ENCODE data around the gene RREB1. TPM values are rescaled to one million over a fixed set of nuclear protein-coding genes. Genes with fewer than 3 reads are reported as not detected.

The RREB1 gene
- total and polyA plus RNA-seq, 9 donors, result 7.3 to 64.4 (median 50.1) TPM

DNA sequence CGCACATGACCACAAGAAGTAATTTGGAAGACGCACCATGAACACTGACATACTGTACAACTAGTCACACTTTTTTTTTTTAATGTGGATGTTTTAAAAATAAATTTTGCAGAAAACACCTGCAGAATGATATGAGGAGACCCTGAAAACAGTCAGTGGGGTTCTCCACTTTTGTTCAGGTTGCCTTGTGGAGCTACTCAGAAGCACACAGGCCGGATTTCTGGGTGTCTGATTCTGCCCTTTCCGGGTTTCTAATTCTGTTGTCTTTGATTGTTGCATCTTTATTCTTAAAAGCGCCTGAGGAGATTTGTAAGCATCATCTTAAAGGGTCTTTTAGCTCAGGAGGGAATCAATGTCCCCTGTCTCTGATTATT is 130.8 kb downstream of the RREB1 start:
- Histone ChIP-seq H3K36me3 (no peaks in the 10 kb centered on the region), H3K9me3 (no peaks in the 10 kb centered on the region), H3K27me3 (no peaks in the 10 kb centered on the region), H3K4me1 (ENCODE audit: insufficient read depth) (no peaks in the 10 kb centered on the region), H3K4me3 (no peak overlapping the region), H3K27ac (no peak overlapping the region)
- DNase-seq, result no peak
- 91 to 94% (median 93%) methylated on average over 5 of the region's 5 CpGs for WGBS, 3 donors
- intact Hi-C loops (cut with DNase I), result loop anchor here in 1 of 4 donors (2.0 kb wide), 1 partner anchor 516 kb away; no protein-coding TSS in a partner anchor
- TF ChIP-seq CTCF (IDR thresholded peaks at IDR 0.05) (no peak), POLR2A (IDR thresholded peaks at IDR 0.05) (no peak), EP300 (IDR thresholded peaks at IDR 0.05) (no peak)

DNA sequence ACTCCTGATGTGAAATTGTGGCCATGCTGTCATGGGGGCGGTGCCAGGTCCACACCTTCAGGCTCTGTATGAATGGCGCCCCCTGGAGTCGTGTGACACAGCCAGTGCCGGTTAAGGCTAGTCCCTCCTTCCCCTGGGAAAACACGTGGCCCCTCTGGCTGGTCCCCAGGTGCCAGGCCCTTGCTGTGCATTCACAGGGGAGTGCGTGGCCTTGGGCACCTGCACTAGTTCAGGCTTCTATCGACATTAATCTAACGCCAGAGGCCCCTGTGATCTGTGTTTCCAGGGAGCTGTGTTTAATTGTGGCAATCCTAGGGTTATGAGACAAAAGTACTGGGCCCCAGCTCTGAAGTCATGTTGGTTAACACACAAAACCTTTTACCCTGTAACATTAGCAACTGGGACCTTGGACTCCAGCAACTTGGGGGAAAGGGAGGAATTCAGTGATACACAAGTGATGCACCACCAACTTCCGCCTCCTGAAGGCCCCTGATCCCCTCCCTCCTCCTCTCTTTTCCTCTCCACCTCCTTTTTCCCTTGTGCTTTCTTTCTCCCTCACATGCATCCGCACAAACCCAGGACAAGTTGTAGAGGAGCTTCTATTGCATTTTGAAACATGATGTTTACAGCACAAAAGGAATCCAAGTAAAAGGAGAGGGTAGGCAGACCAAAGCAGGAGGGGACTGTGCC is 131.3 kb downstream of the RREB1 start:
- intact Hi-C loops (cut with DNase I), result loop anchor here in 1 of 4 donors (2.0 kb wide), 1 partner anchor 516 kb away; no protein-coding TSS in a partner anchor
- H3K27me3 ChIP-seq, result no peaks in the 10 kb centered on the region
- peak; percentile 73 to 87 (median 83) for DNase-seq
- H3K9me3 ChIP-seq, result no peaks in the 10 kb centered on the region
- TF ChIP-seq EP300 (IDR thresholded peaks at IDR 0.05) (no peak), CTCF (IDR thresholded peaks at IDR 0.05) (peak; percentile 26 to 53 (median 51)), POLR2A (IDR thresholded peaks at IDR 0.05) (no peak)
- WGBS, 3 donors, result 44 to 46% (median 45%) methylated on average over 10 of the region's 10 CpGs
- no peaks in the 10 kb centered on the region for H3K4me1 ChIP-seq (ENCODE audit: insufficient read depth)
- no peaks in the 10 kb centered on the region for H3K36me3 ChIP-seq
- no peak overlapping the region for H3K27ac ChIP-seq
- H3K4me3 ChIP-seq, result no peak overlapping the region

DNA sequence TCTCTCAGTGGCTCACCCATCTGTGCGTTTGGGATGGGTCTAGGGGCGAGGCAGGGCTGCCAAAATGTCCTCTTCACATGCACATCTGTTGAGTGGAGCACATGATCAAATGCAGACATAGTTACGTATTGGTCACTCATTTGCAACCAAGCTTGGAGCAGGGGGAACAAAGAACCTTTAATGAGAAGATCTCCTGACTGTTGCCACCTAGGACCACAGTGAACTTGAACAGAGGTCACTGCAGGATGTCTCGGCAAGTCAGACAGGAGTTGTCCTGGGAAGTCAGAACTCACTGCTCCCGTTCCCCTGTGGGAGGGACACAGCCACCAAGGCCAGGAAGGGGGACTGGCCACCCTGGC is 131.8 kb downstream of the RREB1 start:
- no peak for DNase-seq
- Histone ChIP-seq H3K27ac (no peak overlapping the region), H3K4me3 (no peak overlapping the region), H3K9me3 (no peaks in the 10 kb centered on the region), H3K27me3 (no peaks in the 10 kb centered on the region), H3K36me3 (no peaks in the 10 kb centered on the region), H3K4me1 (ENCODE audit: insufficient read depth) (no peaks in the 10 kb centered on the region)
- intact Hi-C loops (cut with DNase I), result loop anchor here in 1 of 4 donors (2.0 kb wide), 1 partner anchor 517 kb away; no protein-coding TSS in a partner anchor
- WGBS, 3 donors, result 78 to 85% (median 84%) methylated on average over 5 of the region's 5 CpGs
- TF ChIP-seq EP300 (IDR thresholded peaks at IDR 0.05), result no peak
- no peak for TF ChIP-seq CTCF (IDR thresholded peaks at IDR 0.05)
- no peak for TF ChIP-seq POLR2A (IDR thresholded peaks at IDR 0.05)

- intact Hi-C loops (cut with DNase I), result loop anchor here in 3 of 4 donors (5.0 to 10.0 kb wide), 5 partner anchors 116 to 563 kb away; no protein-coding TSS in a partner anchor
- no peak for DNase-seq
Measured at GRCh38 chr6:7240351-7240750, 132.6 kb downstream of the RREB1 start.

More at GRCh38 chr6:7240351-7240750, 132.6 kb downstream of the RREB1 start:
- H3K4me1 ChIP-seq (ENCODE audit: insufficient read depth), result no peaks in the 10 kb centered on the region
- no peaks in the 10 kb centered on the region for H3K9me3 ChIP-seq
- H3K27ac ChIP-seq, result no peak overlapping the region
- WGBS, 3 donors, result 91 to 95% (median 91%) methylated on average over 9 of the region's 9 CpGs
- no peaks in the 10 kb centered on the region for H3K27me3 ChIP-seq
- no peak overlapping the region for H3K4me3 ChIP-seq
- H3K36me3 ChIP-seq, result no peaks in the 10 kb centered on the region
- TF ChIP-seq CTCF (IDR thresholded peaks at IDR 0.05), result no peak
- no peak for TF ChIP-seq POLR2A (IDR thresholded peaks at IDR 0.05)
- no peak for TF ChIP-seq EP300 (IDR thresholded peaks at IDR 0.05)
